Measurements from ENCODE around the gene LYZL6.

Gene LYZL6

GRCh38 chr17:35963663-35964062 is 20.1 kb upstream of the LYZL6 start:
- TF ChIP-seq SIN3A (IDR thresholded peaks at IDR 0.05; ENCODE audit: borderline replicate concordance, insufficient read depth, low read length) (no peak), REST (IDR thresholded peaks at IDR 0.05; ENCODE audit: insufficient read depth in 1 of 2, low read depth in 2 of 2, low read length in 2 of 2) (no peak), POLR2AphosphoS5 (IDR thresholded peaks at IDR 0.05; ENCODE audit: low read depth, low read length) (no peak), TAF1 (IDR thresholded peaks at IDR 0.05; ENCODE audit: borderline replicate concordance, insufficient read depth, low read length) (no peak), FOXP2 (optimal IDR thresholded peaks at IDR 0.05; ENCODE audit: borderline replicate concordance, extremely low read depth, extremely low read length, insufficient read depth) (no peak)

GRCh38 chr17:35953720-35954119 is 10.2 kb upstream of the LYZL6 start:
- no peak for TF ChIP-seq TAF1 (IDR thresholded peaks at IDR 0.05; ENCODE audit: borderline replicate concordance, insufficient read depth, low read length)
- TF ChIP-seq FOXP2 (optimal IDR thresholded peaks at IDR 0.05; ENCODE audit: borderline replicate concordance, extremely low read depth, extremely low read length, insufficient read depth) = no peak
- TF ChIP-seq SIN3A (IDR thresholded peaks at IDR 0.05; ENCODE audit: borderline replicate concordance, insufficient read depth, low read length) = no peak
- TF ChIP-seq REST (IDR thresholded peaks at IDR 0.05; ENCODE audit: insufficient read depth in 1 of 2, low read depth in 2 of 2, low read length in 2 of 2) = no peak
- no peak for TF ChIP-seq POLR2AphosphoS5 (IDR thresholded peaks at IDR 0.05; ENCODE audit: low read depth, low read length)

GRCh38 chr17:35949401-35949800 is 5.9 kb upstream of the LYZL6 start:
- TF ChIP-seq TAF1 (IDR thresholded peaks at IDR 0.05; ENCODE audit: borderline replicate concordance, insufficient read depth, low read length) (no peak), REST (IDR thresholded peaks at IDR 0.05; ENCODE audit: insufficient read depth in 1 of 2, low read depth in 2 of 2, low read length in 2 of 2) (no peak), FOXP2 (optimal IDR thresholded peaks at IDR 0.05; ENCODE audit: borderline replicate concordance, extremely low read depth, extremely low read length, insufficient read depth) (no peak), POLR2AphosphoS5 (IDR thresholded peaks at IDR 0.05; ENCODE audit: low read depth, low read length) (no peak), SIN3A (IDR thresholded peaks at IDR 0.05; ENCODE audit: borderline replicate concordance, insufficient read depth, low read length) (no peak)

GRCh38 chr17:35948092-35948491 is 4.6 kb upstream of the LYZL6 start:
- TF ChIP-seq TAF1 (IDR thresholded peaks at IDR 0.05; ENCODE audit: borderline replicate concordance, insufficient read depth, low read length) (no peak), REST (IDR thresholded peaks at IDR 0.05; ENCODE audit: insufficient read depth in 1 of 2, low read depth in 2 of 2, low read length in 2 of 2) (no peak), FOXP2 (optimal IDR thresholded peaks at IDR 0.05; ENCODE audit: borderline replicate concordance, extremely low read depth, extremely low read length, insufficient read depth) (no peak), POLR2AphosphoS5 (IDR thresholded peaks at IDR 0.05; ENCODE audit: low read depth, low read length) (no peak), SIN3A (IDR thresholded peaks at IDR 0.05; ENCODE audit: borderline replicate concordance, insufficient read depth, low read length) (no peak)

GRCh38 chr17:35947156-35947585 is 3.7 kb upstream of the LYZL6 start:
- TF ChIP-seq REST (IDR thresholded peaks at IDR 0.05; ENCODE audit: insufficient read depth in 1 of 2, low read depth in 2 of 2, low read length in 2 of 2) (no peak), POLR2AphosphoS5 (IDR thresholded peaks at IDR 0.05; ENCODE audit: low read depth, low read length) (no peak), FOXP2 (optimal IDR thresholded peaks at IDR 0.05; ENCODE audit: borderline replicate concordance, extremely low read depth, extremely low read length, insufficient read depth) (no peak), TAF1 (IDR thresholded peaks at IDR 0.05; ENCODE audit: borderline replicate concordance, insufficient read depth, low read length) (no peak), SIN3A (IDR thresholded peaks at IDR 0.05; ENCODE audit: borderline replicate concordance, insufficient read depth, low read length) (no peak)

Data from PFSK-1 (cell line).